Panc1 (cell line): Measurements from ENCODE around the gene PIK3AP1. TPM values are rescaled to one million over a fixed set of nuclear protein-coding genes. Genes with fewer than 3 reads are reported as not detected.

ENCODE experiments used
- ATAC-seq: fragments of 200-7000 bp; cut with Tn5 transposase; 2 replicates; pipeline ENCODE4 v1.9.1; 2020; ENCODE audit warnings: mild to moderate bottlenecking, moderate library complexity
- BruUV-seq: library from RNA; stranded (reverse); fragments of 400-500 nt; replicated peaks from 2 replicates; lab custom pipeline; 2021; lab: Mats Ljungman, UMichigan
- CTCF ChIA-PET: fragments of 300-600 bp; sonication (Branson Sonifier 250); formaldehyde crosslinking; loops from one replicate; lab custom pipeline; 2022; ENCODE audit warnings: antibody characterized with exemption; lab: Charles Lee
- POLR2A ChIA-PET: fragments of 300-600 bp; sonication (Branson Sonifier 250); formaldehyde crosslinking; loops from one replicate; lab custom pipeline; 2022; ENCODE audit warnings: antibody characterized with exemption; lab: Charles Lee
- DNase-seq: peaks from one replicate; pipeline ENCODE4 v3.0.0-alpha.2; 2010; ENCODE audit warnings: low read depth, low spot score
- H3K27ac ChIP-seq: 2 replicates; pipeline ENCODE4 v1.5.1; 2011; ENCODE audit warnings: mild to moderate bottlenecking, low read length, inconsistent platforms
- H3K27me3 ChIP-seq: fragments of 200-500 bp; sonication (Bioruptor generic); 2 replicates; pipeline ENCODE4 v1.6.0; 2014; ENCODE audit warnings: low read length, inconsistent platforms; ENCODE audit not compliant: control insufficient read depth, insufficient read depth
- H3K36me3 ChIP-seq: fragments of 200-500 bp; sonication (Bioruptor generic); 2 replicates; pipeline ENCODE4 v1.5.1; 2014; ENCODE audit warnings: inconsistent platforms, mild to moderate bottlenecking, low read length, moderate library complexity; ENCODE audit not compliant: control insufficient read depth, insufficient read depth
- H3K4me1 ChIP-seq: 2 replicates; pipeline ENCODE4 v1.5.1; 2011; ENCODE audit warnings: inconsistent platforms, mild to moderate bottlenecking, low read length, moderate library complexity; ENCODE audit not compliant: control insufficient read depth, insufficient read depth
- H3K4me3 ChIP-seq, 2 experiments: 2 replicates each; pipeline ENCODE4 v1.5.1; 2011 to 2012; ENCODE audit warnings: low read depth in 2 of 2, low read length in 2 of 2, mild to moderate bottlenecking in 2 of 2, inconsistent platforms in 1 of 2, moderate library complexity in 1 of 2
- H3K9me3 ChIP-seq: fragments of 200-500 bp; sonication (Bioruptor generic); 2 replicates; pipeline ENCODE4 v1.5.1; 2014; ENCODE audit warnings: low read depth, mild to moderate bottlenecking, inconsistent platforms, low read length, moderate library complexity; ENCODE audit not compliant: control insufficient read depth, insufficient read depth
- POLR2AphosphoS5 ChIP-seq: IDR thresholded peaks from 2 replicates; pipeline ENCODE4 v1.6.1; 2012; ENCODE audit warnings: mild to moderate bottlenecking, low read depth, low read length, moderate library complexity
- REST ChIP-seq, 2 experiments: IDR thresholded peaks; 2 replicates each; pipeline ENCODE4 v1.6.1; 2011 to 2012; ENCODE audit warnings: low read depth in 2 of 2, control low read depth in 1 of 2, low read length in 1 of 2, mild to moderate bottlenecking in 1 of 2, moderate library complexity in 1 of 2; ENCODE audit not compliant: insufficient read depth in 1 of 2
- SIN3A ChIP-seq: IDR thresholded peaks from 2 replicates; pipeline ENCODE4 v1.6.1; 2012; ENCODE audit warnings: low read depth, mild to moderate bottlenecking, low read length, moderate library complexity, borderline replicate concordance; ENCODE audit not compliant: insufficient read depth
- TCF7L2 ChIP-seq: IDR thresholded peaks from 2 replicates; pipeline ENCODE4 v1.6.1; 2011; ENCODE audit warnings: mild to moderate bottlenecking, low read depth, low read length, inconsistent platforms
- in situ Hi-C: cut with HindIII; loops from 2 replicates; pipeline ENCODE4 v1.10.0; 2016; ENCODE audit warnings: low sequenced_read_pairs, low pct_unique_long_range_greater_than_20kb
- intact Hi-C: fragments of 100-400 bp; cut with micrococcal nuclease; formaldehyde crosslinking; loops from one replicate; pipeline ENCODE4 v1.10.0; 2022; ENCODE audit not compliant: unreplicated experiment
- total RNA-seq: library from RNA; stranded (reverse); gene quantifications from one replicate; pipeline ENCODE4 v1.2.1, GENCODE V29; 2021; ENCODE audit not compliant: unreplicated experiment
- TF ChIP-seq, protein P1 (sequence below): fragments of 450-650 bp; IDR thresholded peaks from 2 replicates; pipeline ENCODE4 v1.5.1; 2017; ENCODE audit warnings: mild to moderate bottlenecking

Gene PIK3AP1
- total RNA-seq, 1 experiment from 2014 or later = 2.6 TPM

DNA sequence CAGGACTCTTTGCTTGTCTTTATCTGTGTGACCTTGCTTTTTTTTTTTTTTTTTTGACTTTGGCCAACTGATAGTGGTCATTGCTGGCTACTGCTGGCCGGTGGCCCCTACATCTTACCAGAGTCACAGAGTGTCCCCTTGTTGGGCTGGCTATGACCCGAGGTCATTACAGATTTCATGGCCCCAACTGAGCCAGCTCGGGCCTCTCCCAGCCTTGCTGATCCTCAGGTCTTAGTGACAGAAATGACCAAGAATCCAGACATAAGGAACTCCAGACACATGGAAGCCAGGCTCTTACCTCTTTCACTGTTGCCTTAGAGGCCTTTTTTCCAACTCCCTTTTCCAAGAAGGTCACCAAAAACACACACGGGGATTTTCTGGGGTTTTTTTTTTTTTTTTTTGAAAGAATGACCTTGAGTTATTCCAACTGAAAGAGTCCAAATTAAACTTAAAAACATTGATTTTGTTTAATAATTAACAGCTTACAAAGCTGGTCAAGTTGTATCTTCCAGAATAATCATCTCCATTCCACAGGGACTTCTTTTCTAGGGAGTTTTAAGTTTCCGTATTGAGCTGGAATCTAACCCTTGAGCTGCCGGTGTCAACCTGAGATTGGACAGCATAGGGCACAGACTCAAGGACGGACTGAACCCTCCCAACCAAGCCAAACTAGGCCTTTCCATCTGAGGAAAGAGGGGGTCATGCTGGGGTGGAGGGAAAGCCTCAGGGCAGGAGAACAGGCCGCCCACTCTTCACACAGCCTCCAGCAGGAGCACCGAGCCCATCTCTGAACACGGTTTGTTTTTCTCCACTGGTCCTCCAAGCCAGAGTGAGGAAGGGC lies 43.8 kb downstream of the PIK3AP1 start:
- H3K27me3 ChIP-seq = no peaks in the 10 kb centered on the region
- ChIA-PET POLR2A (no interaction called here), CTCF (interaction anchor here (0.7 kb wide), 1 partner anchor 36 kb away, joined by 7 read pairs; no protein-coding TSS in a partner anchor)
- H3K4me3 ChIP-seq = no peak overlapping the region
- H3K27ac ChIP-seq = no peak overlapping the region
- in situ Hi-C loops (no loop called here), intact Hi-C loops (no loop called here)
- TF ChIP-seq REST (IDR thresholded peaks at IDR 0.05; ENCODE audit: insufficient read depth in 1 of 2, low read depth in 2 of 2, low read length in 1 of 2) (no peak), SIN3A (no peak), TCF7L2 (no peak), POLR2AphosphoS5 (no peak)
- TF ChIP-seq, protein P1, sequence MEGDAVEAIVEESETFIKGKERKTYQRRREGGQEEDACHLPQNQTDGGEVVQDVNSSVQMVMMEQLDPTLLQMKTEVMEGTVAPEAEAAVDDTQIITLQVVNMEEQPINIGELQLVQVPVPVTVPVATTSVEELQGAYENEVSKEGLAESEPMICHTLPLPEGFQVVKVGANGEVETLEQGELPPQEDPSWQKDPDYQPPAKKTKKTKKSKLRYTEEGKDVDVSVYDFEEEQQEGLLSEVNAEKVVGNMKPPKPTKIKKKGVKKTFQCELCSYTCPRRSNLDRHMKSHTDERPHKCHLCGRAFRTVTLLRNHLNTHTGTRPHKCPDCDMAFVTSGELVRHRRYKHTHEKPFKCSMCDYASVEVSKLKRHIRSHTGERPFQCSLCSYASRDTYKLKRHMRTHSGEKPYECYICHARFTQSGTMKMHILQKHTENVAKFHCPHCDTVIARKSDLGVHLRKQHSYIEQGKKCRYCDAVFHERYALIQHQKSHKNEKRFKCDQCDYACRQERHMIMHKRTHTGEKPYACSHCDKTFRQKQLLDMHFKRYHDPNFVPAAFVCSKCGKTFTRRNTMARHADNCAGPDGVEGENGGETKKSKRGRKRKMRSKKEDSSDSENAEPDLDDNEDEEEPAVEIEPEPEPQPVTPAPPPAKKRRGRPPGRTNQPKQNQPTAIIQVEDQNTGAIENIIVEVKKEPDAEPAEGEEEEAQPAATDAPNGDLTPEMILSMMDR = no peak
- no TSS peak for BruUV-seq
- ATAC-seq = no peak
- no peaks in the 10 kb centered on the region for H3K9me3 ChIP-seq
- H3K36me3 ChIP-seq = no peaks in the 10 kb centered on the region
- peaks cover 13% of the 10 kb centered on the region for H3K4me1 ChIP-seq
- no peak for DNase-seq

DNA sequence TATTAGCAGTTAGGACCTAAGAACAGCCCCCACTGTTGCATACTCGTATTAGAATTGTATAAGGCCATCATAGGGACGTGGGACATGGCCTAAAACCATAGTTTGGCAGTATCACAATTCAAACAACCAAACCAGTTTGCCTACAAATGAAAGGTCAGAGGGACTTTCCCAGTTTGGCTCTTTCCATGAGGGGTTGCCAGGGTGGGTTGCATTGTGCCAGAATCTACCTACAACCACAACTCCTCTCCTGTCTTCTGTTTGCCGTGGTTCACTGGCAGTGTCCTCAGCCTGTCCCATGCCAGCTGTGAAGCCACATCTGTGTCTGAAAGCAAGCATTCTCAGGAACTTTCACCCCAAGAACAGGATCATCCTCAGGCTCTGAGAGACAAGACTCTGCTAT lies 44.5 kb downstream of the PIK3AP1 start:
- DNase-seq = no peak
- Histone ChIP-seq H3K27me3 (no peaks in the 10 kb centered on the region), H3K4me3 (no peak overlapping the region), H3K27ac (no peak overlapping the region), H3K4me1 (peaks cover 16% of the 10 kb centered on the region), H3K36me3 (no peaks in the 10 kb centered on the region), H3K9me3 (no peaks in the 10 kb centered on the region)
- intact Hi-C loops = no loop called here
- BruUV-seq = no TSS peak
- ATAC-seq = no peak
- in situ Hi-C loops = no loop called here
- POLR2A ChIA-PET = no interaction called here
- TF ChIP-seq SIN3A (no peak), TCF7L2 (no peak), POLR2AphosphoS5 (no peak), REST (IDR thresholded peaks at IDR 0.05; ENCODE audit: insufficient read depth in 1 of 2, low read depth in 2 of 2, low read length in 1 of 2) (no peak)
- TF ChIP-seq, protein P1 = no peak
- CTCF ChIA-PET = interaction anchor here (0.7 kb wide), 1 partner anchor 35 kb away, joined by 7 read pairs; no protein-coding TSS in a partner anchor
